Lower leg skin (tissue), 4 donors: Measurements from ENCODE around the gene GJC1. TPM values are rescaled to one million over a fixed set of nuclear protein-coding genes. Genes with fewer than 3 reads are reported as not detected.

Experiments used
- DNase-seq, 2 donors: peaks; one replicate each; pipeline ENCODE4 v3.0.0-alpha.2; 2019; ENCODE audit warnings: low spot score in 2 of 2
- H3K4me3 ChIP-seq: fragments of 200-600 bp; sonication (generic); 2 replicates; pipeline ENCODE4 v1.5.1; 2017; ENCODE audit warnings: mild to moderate bottlenecking, low read depth; ENCODE audit not compliant: poor library complexity, severe bottlenecking
- POLR2A ChIP-seq, 2 donors: fragments of 450-650 bp; IDR thresholded peaks; one replicate each; pipeline ENCODE4 v1.6.1; 2016 to 2017; ENCODE audit warnings: antibody characterized with exemption in 2 of 2, mild to moderate bottlenecking in 1 of 2, moderate library complexity in 1 of 2
- WGBS, 2 donors: methylation state at CpG; one replicate each; pipeline ENCODE4 v1.1.5; 2018; 5-methylcytosine and 5-hydroxymethylcytosine counted together
- intact Hi-C: fragments of 100-400 bp; cut with DNase I; formaldehyde crosslinking; loops from one replicate; pipeline ENCODE4 v1.15.0; 2023; ENCODE audit warnings: low total_unique reads
- total RNA-seq, 4 donors: library from RNA; depleted of rRNA; stranded (reverse); fragments of >200 nt; gene quantifications; one replicate each; pipeline ENCODE4 v1.1.0, GENCODE V29; 2016
- TF ChIP-seq, protein P1 (sequence below), 3 donors: fragments of 450-650 bp; IDR thresholded peaks; one replicate each; pipeline ENCODE4 v1.5.1; 2016; ENCODE audit warnings: antibody characterized with exemption in 3 of 3, mild to moderate bottlenecking in 3 of 3, moderate library complexity in 2 of 3

Gene GJC1
- total RNA-seq, 4 donors from 2014 or later: 0.25 to 4.6 (median 1.6) TPM

DNA sequence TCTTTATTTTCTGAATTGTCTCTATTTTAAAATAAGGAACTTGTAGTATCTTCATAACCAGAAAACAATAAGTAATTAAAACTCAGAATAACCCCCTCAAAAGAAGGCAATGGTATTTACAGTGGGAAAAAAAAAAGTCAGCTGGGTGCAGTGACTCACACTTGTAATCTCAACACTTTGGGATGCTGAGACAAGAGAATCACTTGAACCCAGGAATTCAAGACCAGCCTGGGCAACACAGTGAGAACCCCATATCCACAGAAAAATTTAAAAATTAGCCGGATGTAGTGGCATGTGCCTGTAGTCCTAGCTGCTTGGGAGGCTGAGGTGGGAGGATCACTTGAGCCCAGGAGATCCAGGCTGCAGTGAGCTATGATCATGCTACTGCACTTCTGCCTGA is 37.8 kb downstream of the GJC1 start:
- WGBS, 2 donors: 86 to 93% methylated on average over 1 of the region's 1 CpG
- H3K4me3 ChIP-seq: no peak overlapping the region
- peak in 1 of 2 donors; percentile 25 for DNase-seq
- TF ChIP-seq, protein P1, sequence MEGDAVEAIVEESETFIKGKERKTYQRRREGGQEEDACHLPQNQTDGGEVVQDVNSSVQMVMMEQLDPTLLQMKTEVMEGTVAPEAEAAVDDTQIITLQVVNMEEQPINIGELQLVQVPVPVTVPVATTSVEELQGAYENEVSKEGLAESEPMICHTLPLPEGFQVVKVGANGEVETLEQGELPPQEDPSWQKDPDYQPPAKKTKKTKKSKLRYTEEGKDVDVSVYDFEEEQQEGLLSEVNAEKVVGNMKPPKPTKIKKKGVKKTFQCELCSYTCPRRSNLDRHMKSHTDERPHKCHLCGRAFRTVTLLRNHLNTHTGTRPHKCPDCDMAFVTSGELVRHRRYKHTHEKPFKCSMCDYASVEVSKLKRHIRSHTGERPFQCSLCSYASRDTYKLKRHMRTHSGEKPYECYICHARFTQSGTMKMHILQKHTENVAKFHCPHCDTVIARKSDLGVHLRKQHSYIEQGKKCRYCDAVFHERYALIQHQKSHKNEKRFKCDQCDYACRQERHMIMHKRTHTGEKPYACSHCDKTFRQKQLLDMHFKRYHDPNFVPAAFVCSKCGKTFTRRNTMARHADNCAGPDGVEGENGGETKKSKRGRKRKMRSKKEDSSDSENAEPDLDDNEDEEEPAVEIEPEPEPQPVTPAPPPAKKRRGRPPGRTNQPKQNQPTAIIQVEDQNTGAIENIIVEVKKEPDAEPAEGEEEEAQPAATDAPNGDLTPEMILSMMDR (IDR thresholded peaks at IDR 0.05): no peak
- TF ChIP-seq POLR2A (IDR thresholded peaks at IDR 0.05): no peak
- intact Hi-C loops: no loop called here

DNA sequence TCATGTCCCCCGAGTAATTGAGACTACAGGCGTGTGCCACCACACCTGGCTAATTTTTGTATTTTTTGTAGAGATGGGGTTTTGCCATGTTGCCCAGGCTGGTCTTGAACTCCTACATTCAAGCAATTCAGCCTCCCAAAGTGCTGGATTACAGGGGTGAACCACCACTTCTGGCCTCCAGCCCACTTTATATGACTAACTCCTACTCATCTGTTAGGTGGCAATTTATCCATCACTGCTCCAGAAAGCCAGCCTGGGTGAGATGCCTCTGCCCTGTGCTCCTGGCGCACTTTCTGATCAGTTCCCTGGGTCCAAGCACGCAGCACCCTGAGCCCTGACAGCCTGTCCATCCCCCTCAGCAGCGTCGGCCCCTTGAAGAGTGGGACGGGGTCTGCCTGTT is 41.9 kb downstream of the GJC1 start:
- intact Hi-C loops: no loop called here
- DNase-seq: no peak
- 85 to 90% methylated on average over 7 of the region's 7 CpGs for WGBS, 2 donors
- H3K4me3 ChIP-seq: no peak overlapping the region
- no peak for TF ChIP-seq POLR2A (IDR thresholded peaks at IDR 0.05)
- TF ChIP-seq, protein P1 (IDR thresholded peaks at IDR 0.05): no peak

DNA sequence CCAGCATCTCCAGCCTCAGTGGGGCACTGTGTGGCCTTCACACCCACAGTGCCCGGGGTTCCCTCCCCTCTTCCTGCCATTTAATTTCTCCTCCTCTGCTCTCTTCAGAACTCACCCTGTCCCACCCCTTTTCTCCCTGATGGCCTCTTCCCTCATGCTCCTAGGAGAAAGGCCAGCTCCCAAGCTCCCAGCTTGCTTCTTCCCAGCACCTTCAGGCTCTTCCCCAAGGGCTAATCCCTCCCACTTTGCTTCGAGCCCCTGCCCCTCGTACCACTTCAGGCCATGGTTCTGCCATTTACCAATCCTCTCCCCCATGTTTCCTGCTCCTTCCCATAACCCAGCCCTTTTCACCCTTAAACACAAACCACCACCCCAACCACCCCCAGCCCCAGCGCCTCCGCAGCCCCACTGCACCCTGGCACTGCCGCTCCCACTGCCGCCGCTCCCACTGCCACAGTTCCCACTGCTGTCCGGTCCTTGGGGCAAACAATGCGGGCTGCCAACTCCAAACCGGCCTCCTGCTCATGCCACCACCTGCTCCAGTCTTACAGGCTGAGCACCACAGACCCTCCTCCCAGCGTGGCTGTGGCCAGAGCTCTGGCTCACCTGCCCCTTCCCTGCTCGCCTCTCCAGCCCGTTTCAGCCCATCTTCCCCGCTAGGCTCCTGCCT is 42.7 kb downstream of the GJC1 start:
- no peak overlapping the region for H3K4me3 ChIP-seq
- intact Hi-C loops: no loop called here
- DNase-seq: no peak

DNA sequence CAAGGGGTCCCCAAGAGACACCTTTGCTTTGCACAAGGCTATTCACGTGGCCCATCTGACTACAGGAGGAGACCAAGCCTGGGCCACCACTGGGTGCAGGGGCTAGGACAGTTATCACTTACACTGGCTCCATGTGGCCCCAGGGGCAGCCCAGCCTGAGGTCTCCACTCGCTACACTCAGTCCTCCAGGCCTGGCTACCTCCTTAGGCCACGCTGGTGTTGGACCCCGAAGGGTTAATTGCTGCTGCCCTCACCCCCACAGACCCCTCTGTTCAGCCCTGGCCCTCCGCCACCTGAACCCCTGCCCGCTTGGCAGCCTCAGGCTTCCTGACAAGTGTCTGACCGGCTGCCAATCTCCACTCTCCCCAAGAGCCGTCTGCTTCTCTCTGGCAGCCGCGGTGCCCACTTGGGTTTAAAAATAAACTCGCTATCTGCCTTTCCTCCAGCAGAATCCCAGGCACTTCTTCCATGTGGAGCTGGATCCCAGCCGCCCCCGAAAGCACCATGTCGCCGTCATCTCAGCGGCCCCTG is 43.5 kb downstream of the GJC1 start:
- DNase-seq: no peak
- TF ChIP-seq, protein P1 (IDR thresholded peaks at IDR 0.05): no peak
- TF ChIP-seq POLR2A (IDR thresholded peaks at IDR 0.05): no peak

More for the DNA sequence above, 42.7 kb downstream of the GJC1 start:
- TF ChIP-seq POLR2A (IDR thresholded peaks at IDR 0.05): no peak
- TF ChIP-seq, protein P1 (IDR thresholded peaks at IDR 0.05): no peak
- WGBS, 2 donors: 77 to 79% methylated on average over 15 of the region's 15 CpGs

DNA sequence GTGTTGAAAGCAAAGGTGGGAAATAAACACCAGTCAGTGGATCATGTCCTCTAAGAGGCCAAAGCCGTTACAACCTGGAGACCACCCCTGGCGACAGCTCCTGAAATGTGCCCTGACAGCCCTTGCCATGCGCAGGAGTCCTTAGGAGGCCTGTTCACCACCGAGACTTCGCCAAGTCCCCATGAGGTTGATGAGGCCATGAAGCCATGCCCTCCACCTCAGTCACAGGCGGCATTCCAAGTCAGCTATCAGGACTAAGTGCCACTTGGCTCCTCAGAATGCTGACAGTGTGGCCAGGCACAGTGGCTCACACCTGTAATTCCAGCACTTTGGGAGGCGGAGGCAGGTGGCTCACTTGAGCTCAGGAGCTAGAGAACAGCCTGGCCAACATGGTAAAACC is 44.2 kb downstream of the GJC1 start:
- intact Hi-C loops: no loop called here
- no peak for DNase-seq
- WGBS, 2 donors: 86 to 97% methylated on average over 3 to 7 of the region's 7 CpGs
- no peak for TF ChIP-seq POLR2A (IDR thresholded peaks at IDR 0.05)
- TF ChIP-seq, protein P1 (IDR thresholded peaks at IDR 0.05): no peak
- no peak overlapping the region for H3K4me3 ChIP-seq

More for the DNA sequence above, 43.5 kb downstream of the GJC1 start:
- intact Hi-C loops: no loop called here
- no peak overlapping the region for H3K4me3 ChIP-seq
- 47 to 53% methylated on average over 15 to 16 of the region's 16 CpGs for WGBS, 2 donors
